K562 (cell line): ENCODE results near the gene FASTK. TPM values are rescaled to one million over a fixed set of nuclear protein-coding genes. Genes with fewer than 3 reads are reported as not detected.

Experiments used
- HDAC6 ChIP-seq: IDR thresholded peaks from 2 replicates; pipeline ENCODE4 v1.6.1; 2012; ENCODE audit warnings: low read depth, mild to moderate bottlenecking, control low read depth, inconsistent platforms, low read length, moderate library complexity
- ILF3 ChIP-seq: fragments of 450-650 bp; IDR thresholded peaks from 2 replicates; pipeline ENCODE4 v1.6.1; 2018; ENCODE audit warnings: antibody characterized with exemption, mild to moderate bottlenecking, moderate library complexity, borderline replicate concordance
- ILK ChIP-seq: fragments of 450-650 bp; IDR thresholded peaks from 2 replicates; pipeline ENCODE4 v1.6.1; 2016; ENCODE audit warnings: missing genetic modification characterization, low read depth, mild to moderate bottlenecking, missing compliant biosample characterization, moderate library complexity, borderline replicate concordance
- MAFK ChIP-seq: IDR thresholded peaks from 2 replicates; pipeline ENCODE4 v1.6.1; 2011; ENCODE audit warnings: low read length, improper control_type of control experiment
- SMAD4 ChIP-seq: fragments of 250-450 bp; sonication (Bioruptor Pico); conservative IDR thresholded peaks from 2 replicates; pipeline ENCODE4 v1.8.0; 2021; ENCODE audit warnings: inconsistent platforms, mild to moderate bottlenecking, moderate library complexity
- SNRNP70 ChIP-seq: fragments of 200-400 bp; formaldehyde crosslinking; optimal IDR thresholded peaks from 2 replicates; pipeline ENCODE3; 2017; ENCODE audit warnings: low read depth, low read length
- SREBF2 ChIP-seq: sonication (generic); formaldehyde crosslinking; IDR thresholded peaks from 2 replicates; pipeline ENCODE4 v1.4.0; 2020; ENCODE audit warnings: mild to moderate bottlenecking, missing genetic modification reagents
- SRF ChIP-seq, 2 experiments: fragments of 250-450, 450-650 bp in 1 of 2; sonication (Bioruptor Pico) in 1 of 2; sonication (generic) in 1 of 2; formaldehyde crosslinking; IDR thresholded peaks; 2 replicates each; pipeline versions ENCODE4 v1.5.0 to v1.5.1; 2020 to 2022; ENCODE audit warnings: mild to moderate bottlenecking in 1 of 2, missing genetic modification reagents in 1 of 2
- SRSF3 ChIP-seq: fragments of 200-400 bp; formaldehyde crosslinking; IDR thresholded peaks from 2 replicates; pipeline ENCODE4 v1.6.1; 2016; ENCODE audit warnings: mild to moderate bottlenecking, low read length, moderate library complexity; ENCODE audit not compliant: insufficient read depth
- TAF7 ChIP-seq: fragments of 450-650 bp; IDR thresholded peaks from 2 replicates; pipeline ENCODE4 v1.6.1; 2016; ENCODE audit warnings: missing genetic modification characterization, missing compliant biosample characterization
- TCF7 ChIP-seq: sonication (generic); IDR thresholded peaks from 2 replicates; pipeline ENCODE4 v1.6.1; 2016; ENCODE audit warnings: antibody characterized with exemption, borderline replicate concordance
- ZC3H4 ChIP-seq: sonication (generic); formaldehyde crosslinking; IDR thresholded peaks from 2 replicates; pipeline ENCODE4 v1.9.0; 2021; ENCODE audit warnings: missing genetic modification reagents, borderline replicate concordance
- polyA plus RNA-seq, 8 experiments: library from polyadenylated mRNA; depleted of rRNA in 4 of 8; stranded (reverse) in 5 of 8; unstranded in 3 of 8; fragments of >200 nt; fragmentation: Nextera tagmentation in 2 of 8; fragmentation: Illumina TruSeq in 1 of 8; extraction: Ambion mirVana in 2 of 8; extraction: Trizol in 1 of 8; gene quantifications; 2 replicates each; pipeline versions ENCODE4 v1.2.1 to v1.2.3, GENCODE V29; 2011 to 2014; ENCODE audit warnings: inconsistent platforms in 1 of 8, missing spikeins in 1 of 8
- total RNA-seq, 7 experiments: library from RNA; depleted of rRNA in 6 of 7; stranded (reverse); fragments of >200 nt in 6 of 7; fragmentation: Illumina TruSeq in 2 of 7; extraction: Trizol in 2 of 7; gene quantifications; 2 replicates each; pipeline versions ENCODE4 v1.2.1 to v1.2.3, GENCODE V29; 2011 to 2021; ENCODE audit warnings: low replicate concordance in 1 of 7
- TF ChIP-seq, protein P1 (sequence below): sonication (generic); formaldehyde crosslinking; IDR thresholded peaks from 2 replicates; pipeline ENCODE4 v1.8.1; 2023; ENCODE audit warnings: mild to moderate bottlenecking, missing genetic modification reagents
- TF ChIP-seq, protein P2 (sequence below): fragments of 250-450 bp; sonication (Bioruptor Pico); IDR thresholded peaks from 2 replicates; pipeline ENCODE4 v1.4.0; 2020; ENCODE audit warnings: mild to moderate bottlenecking, moderate library complexity, borderline replicate concordance
- TF ChIP-seq, protein P3 (sequence below): sonication (generic); IDR thresholded peaks from 2 replicates; pipeline ENCODE4 v1.6.1; 2016
- TF ChIP-seq, protein P4 (sequence below): fragments of 450-650 bp; IDR thresholded peaks from 2 replicates; pipeline ENCODE4 v1.6.1; 2018; ENCODE audit not compliant: partially characterized antibody

The FASTK gene
- total and polyA plus RNA-seq, 9 of the 15 experiments (the other 6 are each of a cell fraction or from before 2014, with no cell fraction given): 0.51 to 150 (median 48.2) TPM

DNA sequence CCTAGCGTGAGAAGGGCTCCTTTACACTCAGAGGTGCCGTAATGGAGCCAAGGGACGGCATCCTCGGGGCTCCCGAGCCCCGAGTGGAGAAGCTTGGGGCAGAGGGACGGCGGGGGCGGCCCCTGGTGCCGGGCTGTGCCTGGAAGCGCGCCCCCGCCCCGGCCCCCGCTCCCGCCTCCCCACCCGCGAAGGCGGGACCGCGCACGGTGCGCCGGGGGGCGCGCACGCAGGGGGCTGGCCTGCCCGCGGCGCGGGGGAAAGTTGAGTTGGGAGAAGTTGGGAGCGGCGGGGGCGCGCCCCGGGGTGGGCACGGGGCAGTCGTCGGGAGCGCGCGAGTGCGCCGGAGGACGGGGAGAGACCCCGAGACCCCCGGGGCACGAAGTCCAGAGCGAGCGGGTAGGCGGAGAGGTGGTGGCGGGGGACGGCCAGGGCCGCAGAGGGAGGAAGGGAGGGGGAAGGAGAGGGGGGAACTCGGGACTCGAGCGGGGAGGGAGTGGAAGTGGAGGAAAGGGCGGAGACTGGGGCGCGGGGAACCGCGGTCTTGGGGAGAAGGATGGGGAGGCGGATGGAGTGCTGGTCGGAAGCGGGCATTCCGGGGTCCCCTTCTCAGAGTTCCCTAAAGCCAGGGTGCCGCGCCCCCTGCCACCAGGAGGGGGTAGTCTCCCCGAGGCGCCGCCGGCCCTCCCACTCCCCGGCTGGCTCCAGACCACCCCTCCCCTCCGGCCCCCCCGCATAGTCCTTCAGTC, 21.1 kb downstream of the FASTK start, which contains the start of gene SLC4A2 (continued):
- TF ChIP-seq SREBF2 (CRISPR knock-in tag) (no peak), SRSF3 (no peak), ILK (tag) (no peak), SRF (CRISPR knock-in tag; IDR thresholded peaks at IDR 0.05) (peak in 1 of 2 experiments; percentile 45; a peak in 1 of 4 replicates), TAF7 (tag) (no peak), ILF3 (no peak), TCF7 (no peak), SMAD4 (CRISPR knock-in tag) (peak; percentile 75; the same call in 1 of the 2 replicates), MAFK (no peak), HDAC6 (no peak), ZC3H4 (CRISPR knock-in tag) (no peak), SNRNP70 (no peak)
- TF ChIP-seq, protein P1, sequence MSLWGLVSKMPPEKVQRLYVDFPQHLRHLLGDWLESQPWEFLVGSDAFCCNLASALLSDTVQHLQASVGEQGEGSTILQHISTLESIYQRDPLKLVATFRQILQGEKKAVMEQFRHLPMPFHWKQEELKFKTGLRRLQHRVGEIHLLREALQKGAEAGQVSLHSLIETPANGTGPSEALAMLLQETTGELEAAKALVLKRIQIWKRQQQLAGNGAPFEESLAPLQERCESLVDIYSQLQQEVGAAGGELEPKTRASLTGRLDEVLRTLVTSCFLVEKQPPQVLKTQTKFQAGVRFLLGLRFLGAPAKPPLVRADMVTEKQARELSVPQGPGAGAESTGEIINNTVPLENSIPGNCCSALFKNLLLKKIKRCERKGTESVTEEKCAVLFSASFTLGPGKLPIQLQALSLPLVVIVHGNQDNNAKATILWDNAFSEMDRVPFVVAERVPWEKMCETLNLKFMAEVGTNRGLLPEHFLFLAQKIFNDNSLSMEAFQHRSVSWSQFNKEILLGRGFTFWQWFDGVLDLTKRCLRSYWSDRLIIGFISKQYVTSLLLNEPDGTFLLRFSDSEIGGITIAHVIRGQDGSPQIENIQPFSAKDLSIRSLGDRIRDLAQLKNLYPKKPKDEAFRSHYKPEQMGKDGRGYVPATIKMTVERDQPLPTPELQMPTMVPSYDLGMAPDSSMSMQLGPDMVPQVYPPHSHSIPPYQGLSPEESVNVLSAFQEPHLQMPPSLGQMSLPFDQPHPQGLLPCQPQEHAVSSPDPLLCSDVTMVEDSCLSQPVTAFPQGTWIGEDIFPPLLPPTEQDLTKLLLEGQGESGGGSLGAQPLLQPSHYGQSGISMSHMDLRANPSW (CRISPR knock-in tag): no peak; the same call in 1 of the 2 replicates
- TF ChIP-seq, protein P2, sequence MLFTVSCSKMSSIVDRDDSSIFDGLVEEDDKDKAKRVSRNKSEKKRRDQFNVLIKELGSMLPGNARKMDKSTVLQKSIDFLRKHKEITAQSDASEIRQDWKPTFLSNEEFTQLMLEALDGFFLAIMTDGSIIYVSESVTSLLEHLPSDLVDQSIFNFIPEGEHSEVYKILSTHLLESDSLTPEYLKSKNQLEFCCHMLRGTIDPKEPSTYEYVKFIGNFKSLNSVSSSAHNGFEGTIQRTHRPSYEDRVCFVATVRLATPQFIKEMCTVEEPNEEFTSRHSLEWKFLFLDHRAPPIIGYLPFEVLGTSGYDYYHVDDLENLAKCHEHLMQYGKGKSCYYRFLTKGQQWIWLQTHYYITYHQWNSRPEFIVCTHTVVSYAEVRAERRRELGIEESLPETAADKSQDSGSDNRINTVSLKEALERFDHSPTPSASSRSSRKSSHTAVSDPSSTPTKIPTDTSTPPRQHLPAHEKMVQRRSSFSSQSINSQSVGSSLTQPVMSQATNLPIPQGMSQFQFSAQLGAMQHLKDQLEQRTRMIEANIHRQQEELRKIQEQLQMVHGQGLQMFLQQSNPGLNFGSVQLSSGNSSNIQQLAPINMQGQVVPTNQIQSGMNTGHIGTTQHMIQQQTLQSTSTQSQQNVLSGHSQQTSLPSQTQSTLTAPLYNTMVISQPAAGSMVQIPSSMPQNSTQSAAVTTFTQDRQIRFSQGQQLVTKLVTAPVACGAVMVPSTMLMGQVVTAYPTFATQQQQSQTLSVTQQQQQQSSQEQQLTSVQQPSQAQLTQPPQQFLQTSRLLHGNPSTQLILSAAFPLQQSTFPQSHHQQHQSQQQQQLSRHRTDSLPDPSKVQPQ (CRISPR knock-in tag): no peak
- TF ChIP-seq, protein P3, sequence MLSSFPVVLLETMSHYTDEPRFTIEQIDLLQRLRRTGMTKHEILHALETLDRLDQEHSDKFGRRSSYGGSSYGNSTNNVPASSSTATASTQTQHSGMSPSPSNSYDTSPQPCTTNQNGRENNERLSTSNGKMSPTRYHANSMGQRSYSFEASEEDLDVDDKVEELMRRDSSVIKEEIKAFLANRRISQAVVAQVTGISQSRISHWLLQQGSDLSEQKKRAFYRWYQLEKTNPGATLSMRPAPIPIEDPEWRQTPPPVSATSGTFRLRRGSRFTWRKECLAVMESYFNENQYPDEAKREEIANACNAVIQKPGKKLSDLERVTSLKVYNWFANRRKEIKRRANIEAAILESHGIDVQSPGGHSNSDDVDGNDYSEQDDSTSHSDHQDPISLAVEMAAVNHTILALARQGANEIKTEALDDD: no peak
- TF ChIP-seq, protein P4, sequence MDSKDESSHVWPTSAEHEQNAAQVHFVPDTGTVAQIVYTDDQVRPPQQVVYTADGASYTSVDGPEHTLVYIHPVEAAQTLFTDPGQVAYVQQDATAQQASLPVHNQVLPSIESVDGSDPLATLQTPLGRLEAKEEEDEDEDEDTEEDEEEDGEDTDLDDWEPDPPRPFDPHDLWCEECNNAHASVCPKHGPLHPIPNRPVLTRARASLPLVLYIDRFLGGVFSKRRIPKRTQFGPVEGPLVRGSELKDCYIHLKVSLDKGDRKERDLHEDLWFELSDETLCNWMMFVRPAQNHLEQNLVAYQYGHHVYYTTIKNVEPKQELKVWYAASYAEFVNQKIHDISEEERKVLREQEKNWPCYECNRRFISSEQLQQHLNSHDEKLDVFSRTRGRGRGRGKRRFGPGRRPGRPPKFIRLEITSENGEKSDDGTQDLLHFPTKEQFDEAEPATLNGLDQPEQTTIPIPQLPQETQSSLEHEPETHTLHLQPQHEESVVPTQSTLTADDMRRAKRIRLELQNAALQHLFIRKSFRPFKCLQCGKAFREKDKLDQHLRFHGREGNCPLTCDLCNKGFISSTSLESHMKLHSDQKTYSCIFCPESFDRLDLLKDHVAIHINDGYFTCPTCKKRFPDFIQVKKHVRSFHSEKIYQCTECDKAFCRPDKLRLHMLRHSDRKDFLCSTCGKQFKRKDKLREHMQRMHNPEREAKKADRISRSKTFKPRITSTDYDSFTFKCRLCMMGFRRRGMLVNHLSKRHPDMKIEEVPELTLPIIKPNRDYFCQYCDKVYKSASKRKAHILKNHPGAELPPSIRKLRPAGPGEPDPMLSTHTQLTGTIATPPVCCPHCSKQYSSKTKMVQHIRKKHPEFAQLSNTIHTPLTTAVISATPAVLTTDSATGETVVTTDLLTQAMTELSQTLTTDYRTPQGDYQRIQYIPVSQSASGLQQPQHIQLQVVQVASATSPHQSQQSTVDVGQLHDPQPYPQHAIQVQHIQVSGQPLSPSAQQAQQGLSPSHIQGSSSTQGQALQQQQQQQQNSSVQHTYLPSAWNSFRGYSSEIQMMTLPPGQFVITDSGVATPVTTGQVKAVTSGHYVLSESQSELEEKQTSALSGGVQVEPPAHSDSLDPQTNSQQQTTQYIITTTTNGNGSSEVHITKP: peak; percentile 89
